A673 (cell line): ENCODE data around the gene LARP4B. TPM values are rescaled to one million over a fixed set of nuclear protein-coding genes. Genes with fewer than 3 reads are reported as not detected.

Experiments used
- BruUV-seq: library from RNA; stranded (reverse); fragments of 400-500 nt; replicated peaks from 2 replicates; lab custom pipeline; 2021; lab: Mats Ljungman, UMichigan
- CTCF ChIA-PET: fragments of 300-600 bp; sonication (Branson Sonifier 250); formaldehyde crosslinking; loops from one replicate; lab custom pipeline; 2022; ENCODE audit warnings: antibody characterized with exemption; lab: Charles Lee
- POLR2A ChIA-PET: fragments of 300-600 bp; sonication (Branson Sonifier 250); formaldehyde crosslinking; loops from one replicate; lab custom pipeline; 2022; ENCODE audit warnings: antibody characterized with exemption; ENCODE audit not compliant: low non-redundant PET; lab: Charles Lee
- DNase-seq: peaks from one replicate; pipeline ENCODE4 v3.0.0-alpha.2; 2015; ENCODE audit warnings: low spot score
- H3K27ac ChIP-seq: fragments of 200-600 bp; sonication (generic); 2 replicates; pipeline ENCODE4 v1.5.1; 2016; ENCODE audit warnings: mixed run types, low read depth, mild to moderate bottlenecking, mixed read lengths, antibody characterized with exemption, low read length; ENCODE audit not compliant: poor library complexity, severe bottlenecking
- H3K27me3 ChIP-seq: fragments of 200-600 bp; sonication (generic); replicated peaks from 2 replicates; pipeline ENCODE4 v1.6.1; 2017; ENCODE audit warnings: mixed run types, low read depth, mild to moderate bottlenecking, mixed read lengths, antibody characterized with exemption, low read length; ENCODE audit not compliant: insufficient read depth, poor library complexity
- H3K36me3 ChIP-seq: fragments of 200-600 bp; sonication (generic); 2 replicates; pipeline ENCODE4 v1.6.1; 2016; ENCODE audit warnings: mixed run types, mild to moderate bottlenecking, mixed read lengths, antibody characterized with exemption, low read length; ENCODE audit not compliant: insufficient read depth, poor library complexity, severe bottlenecking
- H3K4me1 ChIP-seq: fragments of 200-600 bp; sonication (generic); 2 replicates; pipeline ENCODE4 v1.6.1; 2017; ENCODE audit warnings: mixed run types, mild to moderate bottlenecking, mixed read lengths, antibody characterized with exemption, low read length; ENCODE audit not compliant: insufficient read depth, poor library complexity, severe bottlenecking
- H3K4me3 ChIP-seq: fragments of 200-600 bp; sonication (generic); 2 replicates; pipeline ENCODE4 v1.5.1; 2016; ENCODE audit warnings: low read depth, mixed run types, mild to moderate bottlenecking, mixed read lengths, low read length; ENCODE audit not compliant: poor library complexity, severe bottlenecking
- H3K9me3 ChIP-seq: fragments of 200-600 bp; sonication (generic); 2 replicates; pipeline ENCODE4 v1.6.1; 2016; ENCODE audit warnings: mixed run types, low read depth, mild to moderate bottlenecking, mixed read lengths, antibody characterized with exemption, low read length; ENCODE audit not compliant: poor library complexity, severe bottlenecking
- EZH2 ChIP-seq: fragments of 200-600 bp; sonication (generic); IDR thresholded peaks from 2 replicates; pipeline ENCODE4 v1.6.1; 2017; ENCODE audit warnings: borderline replicate concordance, low read depth, mild to moderate bottlenecking, mixed read lengths, antibody characterized with exemption, low read length; ENCODE audit not compliant: poor library complexity, severe bottlenecking
- intact Hi-C: fragments of 100-400 bp; cut with micrococcal nuclease; formaldehyde crosslinking; loops from one replicate; pipeline ENCODE4 v1.10.0; 2022; ENCODE audit not compliant: unreplicated experiment
- total RNA-seq: library from RNA; stranded (reverse); gene quantifications from 2 replicates; pipeline ENCODE4 v1.2.3, GENCODE V29; 2021
- TF ChIP-seq, protein P1 (sequence below): fragments of 300-800, 200-600 bp; sonication (generic); conservative IDR thresholded peaks from 2 replicates; pipeline ENCODE4 v1.5.1; 2017; ENCODE audit warnings: low read depth, mild to moderate bottlenecking, antibody characterized with exemption, low read length, moderate library complexity, mixed read lengths

LARP4B gene
- total RNA-seq, 1 experiment from 2014 or later, result 101 TPM

DNA sequence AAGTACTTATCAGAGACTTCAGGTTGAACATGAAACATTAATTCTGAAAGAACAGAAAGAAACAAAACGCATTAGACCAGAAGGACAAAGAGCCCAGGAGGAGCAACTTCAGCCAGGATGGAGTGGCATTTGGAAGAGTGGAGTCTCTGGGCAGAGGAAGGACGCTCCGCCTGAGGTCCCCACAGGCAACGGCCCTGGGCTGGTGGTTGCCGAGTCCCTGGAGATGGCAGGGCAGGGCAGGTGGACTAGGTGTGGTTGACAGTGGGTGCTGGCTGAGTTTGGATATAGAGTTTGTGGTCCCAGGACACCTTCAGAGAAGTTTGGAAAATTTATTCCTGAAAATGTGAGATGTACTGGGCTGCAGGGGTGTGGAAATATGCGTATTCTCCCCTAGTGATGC is 27.4 kb upstream of the LARP4B start:
- H3K27me3 ChIP-seq, result peaks cover 4% of the 10 kb centered on the region
- no peak overlapping the region for H3K27ac ChIP-seq
- intact Hi-C loops, result no loop called here
- H3K9me3 ChIP-seq, result no peaks in the 10 kb centered on the region
- H3K36me3 ChIP-seq, result no peaks in the 10 kb centered on the region
- no peak overlapping the region for H3K4me3 ChIP-seq
- TF ChIP-seq, protein P1, sequence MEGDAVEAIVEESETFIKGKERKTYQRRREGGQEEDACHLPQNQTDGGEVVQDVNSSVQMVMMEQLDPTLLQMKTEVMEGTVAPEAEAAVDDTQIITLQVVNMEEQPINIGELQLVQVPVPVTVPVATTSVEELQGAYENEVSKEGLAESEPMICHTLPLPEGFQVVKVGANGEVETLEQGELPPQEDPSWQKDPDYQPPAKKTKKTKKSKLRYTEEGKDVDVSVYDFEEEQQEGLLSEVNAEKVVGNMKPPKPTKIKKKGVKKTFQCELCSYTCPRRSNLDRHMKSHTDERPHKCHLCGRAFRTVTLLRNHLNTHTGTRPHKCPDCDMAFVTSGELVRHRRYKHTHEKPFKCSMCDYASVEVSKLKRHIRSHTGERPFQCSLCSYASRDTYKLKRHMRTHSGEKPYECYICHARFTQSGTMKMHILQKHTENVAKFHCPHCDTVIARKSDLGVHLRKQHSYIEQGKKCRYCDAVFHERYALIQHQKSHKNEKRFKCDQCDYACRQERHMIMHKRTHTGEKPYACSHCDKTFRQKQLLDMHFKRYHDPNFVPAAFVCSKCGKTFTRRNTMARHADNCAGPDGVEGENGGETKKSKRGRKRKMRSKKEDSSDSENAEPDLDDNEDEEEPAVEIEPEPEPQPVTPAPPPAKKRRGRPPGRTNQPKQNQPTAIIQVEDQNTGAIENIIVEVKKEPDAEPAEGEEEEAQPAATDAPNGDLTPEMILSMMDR, result no peak
- TF ChIP-seq EZH2, result no peak
- no peak for DNase-seq
- POLR2A ChIA-PET, result no interaction called here
- no TSS peak for BruUV-seq
- CTCF ChIA-PET, result no interaction called here
- no peaks in the 10 kb centered on the region for H3K4me1 ChIP-seq

DNA sequence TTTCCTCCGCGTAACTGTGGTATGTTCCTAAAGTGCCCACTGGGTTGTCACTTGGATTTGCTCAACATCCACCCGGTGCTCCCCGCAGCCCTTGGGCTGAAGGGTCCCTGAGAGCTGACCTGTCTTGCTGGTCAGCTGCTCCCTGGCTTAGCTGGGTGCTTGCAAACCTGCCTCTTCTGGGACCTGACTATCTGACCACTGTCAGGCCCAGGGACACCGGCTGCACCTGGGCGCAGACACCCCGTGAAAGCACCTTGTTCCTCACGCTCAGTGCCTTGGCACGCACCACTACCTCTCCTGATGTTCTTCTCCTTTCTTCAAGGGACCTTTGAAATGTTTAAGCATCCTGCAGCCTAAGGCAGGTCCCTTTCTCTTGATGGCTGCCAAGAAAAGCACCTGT is 26.6 kb upstream of the LARP4B start:
- H3K36me3 ChIP-seq, result no peaks in the 10 kb centered on the region
- no peak for DNase-seq
- intact Hi-C loops, result no loop called here
- no peaks in the 10 kb centered on the region for H3K9me3 ChIP-seq
- H3K4me1 ChIP-seq, result no peaks in the 10 kb centered on the region
- TF ChIP-seq EZH2, result no peak
- TF ChIP-seq, protein P1, result no peak
- ChIA-PET POLR2A (no interaction called here), CTCF (no interaction called here)
- no TSS peak for BruUV-seq
- peaks cover 4% of the 10 kb centered on the region for H3K27me3 ChIP-seq
- H3K27ac ChIP-seq, result no peak overlapping the region
- no peak overlapping the region for H3K4me3 ChIP-seq

DNA sequence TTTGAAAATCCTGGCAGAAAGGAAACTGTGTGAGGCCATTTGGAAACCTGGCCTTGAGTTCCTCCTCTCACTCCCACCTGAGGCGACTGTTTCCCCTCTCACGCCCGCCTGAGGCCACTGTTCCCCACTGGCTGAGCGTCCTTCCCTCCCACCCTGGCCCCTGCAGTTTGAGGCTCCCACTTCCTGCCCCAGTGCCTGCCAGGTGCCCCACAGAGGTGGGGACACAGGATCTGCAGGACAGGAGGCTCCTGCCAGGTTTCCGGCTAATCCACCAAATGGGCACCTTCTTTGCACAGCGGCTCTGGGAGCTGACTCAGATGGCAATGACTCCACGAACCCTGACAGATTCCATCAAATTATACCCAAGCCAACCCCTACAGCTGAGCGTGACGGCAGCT is 24.3 kb upstream of the LARP4B start:
- ChIA-PET CTCF (no interaction called here), POLR2A (interaction anchor here (0.5 kb wide), 1 partner anchor 1189 kb away, joined by 5 read pairs; no protein-coding TSS in a partner anchor)
- no peak overlapping the region for H3K27ac ChIP-seq
- H3K9me3 ChIP-seq, result no peaks in the 10 kb centered on the region
- no peak for DNase-seq
- no peaks in the 10 kb centered on the region for H3K36me3 ChIP-seq
- no peak overlapping the region for H3K4me3 ChIP-seq
- BruUV-seq, result no TSS peak
- H3K27me3 ChIP-seq, result peaks cover 4% of the 10 kb centered on the region
- TF ChIP-seq EZH2, result no peak
- TF ChIP-seq, protein P1, result no peak
- intact Hi-C loops, result no loop called here
- H3K4me1 ChIP-seq, result no peaks in the 10 kb centered on the region
